GM10248 (cell line): ENCODE results near the gene MADD.

Experiments
- CTCF ChIA-PET: fragments of 300-600 bp; sonication (Branson Sonifier 250); formaldehyde crosslinking; extraction: SDS; loops from one replicate; lab custom pipeline; 2021; ENCODE audit warnings: antibody characterized with exemption; lab: Yijun Ruan, JAX
- POLR2A ChIA-PET: fragments of 350-650 bp; sonication (Branson Sonifier 250); formaldehyde crosslinking; extraction: SDS; loops from one replicate; lab custom pipeline; 2020; ENCODE audit warnings: antibody characterized with exemption; lab: Yijun Ruan, JAX
- DNase-seq: peaks from one replicate; pipeline ENCODE4 v3.0.0; 2012; ENCODE audit errors: extremely low spot score
- CTCF ChIP-seq: IDR thresholded peaks from 2 replicates; pipeline ENCODE4 v1.5.1; 2012; ENCODE audit warnings: mild to moderate bottlenecking, low read depth; ENCODE audit errors: extremely low read depth, missing control alignments, control extremely low read depth

Gene MADD

GRCh38 chr11:47325271-47326041 is 55.5 kb downstream of the MADD start:
- TF ChIP-seq CTCF = no peak
- ChIA-PET POLR2A (interaction anchor here (0.5 kb wide), 1 partner anchor 212 kb away, joined by 3 read pairs; no protein-coding TSS in a partner anchor), CTCF (no interaction called here)
- no peak for DNase-seq

GRCh38 chr11:47326198-47326597 is 56.3 kb downstream of the MADD start:
- CTCF ChIA-PET = interaction anchor here (0.8 to 1.2 kb wide), 2 partner anchors 20 to 24 kb away, joined by 3 read pairs; no protein-coding TSS in a partner anchor

GRCh38 chr11:47327025-47327424 is 57.1 kb downstream of the MADD start:
- ChIA-PET POLR2A (no interaction called here), CTCF (interaction anchor here (0.8 to 1.2 kb wide), 4 partner anchors 9 to 27 kb away, joined by 3 read pairs; no protein-coding TSS in a partner anchor)
- TF ChIP-seq CTCF = no peak
- no peak for DNase-seq

More at GRCh38 chr11:47326198-47326597, 56.3 kb downstream of the MADD start:
- POLR2A ChIA-PET = no interaction called here
- no peak for TF ChIP-seq CTCF
- DNase-seq = no peak

GRCh38 chr11:47327949-47328348 is 58.0 kb downstream of the MADD start:
- no peak for TF ChIP-seq CTCF
- ChIA-PET CTCF (interaction anchor here (0.7 to 1.6 kb wide), 4 partner anchors 26 to 92 kb away, joined by 3 read pairs; no protein-coding TSS in a partner anchor), POLR2A (no interaction called here)
- DNase-seq = no peak

GRCh38 chr11:47328449-47329390 is 58.8 kb downstream of the MADD start:
- ChIA-PET CTCF (interaction anchor here (0.7 to 1.6 kb wide), 6 partner anchors 8 to 92 kb away, joined by 3 read pairs; no protein-coding TSS in a partner anchor), POLR2A (no interaction called here)
- DNase-seq = peak; percentile 64
- no peak for TF ChIP-seq CTCF
